Rectal smooth muscle tissue (tissue), 1 donor: Measurements from ENCODE around the gene EXPH5.

Experiments
- H3K27ac ChIP-seq: one replicate; pipeline ENCODE4 v1.7.0; 2013; ENCODE audit warnings: low read depth, low read length, inconsistent platforms
- H3K27me3 ChIP-seq: one replicate; pipeline ENCODE4 v1.7.0; 2013; ENCODE audit warnings: low read length; ENCODE audit not compliant: control insufficient read depth, insufficient read depth
- H3K36me3 ChIP-seq: one replicate; pipeline ENCODE4 v1.7.0; 2013; ENCODE audit warnings: low read length; ENCODE audit not compliant: control insufficient read depth, insufficient read depth
- H3K4me1 ChIP-seq: one replicate; pipeline ENCODE4 v1.7.0; 2013; ENCODE audit warnings: low read length; ENCODE audit not compliant: control insufficient read depth, insufficient read depth
- H3K4me3 ChIP-seq: one replicate; pipeline ENCODE4 v1.7.0; 2013; ENCODE audit warnings: low read length
- H3K9ac ChIP-seq: one replicate; pipeline ENCODE4 v1.7.0; 2013; ENCODE audit warnings: low read length

The EXPH5 gene

GRCh38 chr11:108497317-108498045 lies 96.1 kb downstream of the EXPH5 start:
- Histone ChIP-seq H3K4me3 (peak overlapping the region; percentile 82), H3K36me3 (no peaks in the 10 kb centered on the region), H3K27me3 (no peaks in the 10 kb centered on the region), H3K4me1 (peaks cover 7% of the 10 kb centered on the region), H3K27ac (peak overlapping the region; percentile 97), H3K9ac (peak overlapping the region; percentile 73)

DNA sequence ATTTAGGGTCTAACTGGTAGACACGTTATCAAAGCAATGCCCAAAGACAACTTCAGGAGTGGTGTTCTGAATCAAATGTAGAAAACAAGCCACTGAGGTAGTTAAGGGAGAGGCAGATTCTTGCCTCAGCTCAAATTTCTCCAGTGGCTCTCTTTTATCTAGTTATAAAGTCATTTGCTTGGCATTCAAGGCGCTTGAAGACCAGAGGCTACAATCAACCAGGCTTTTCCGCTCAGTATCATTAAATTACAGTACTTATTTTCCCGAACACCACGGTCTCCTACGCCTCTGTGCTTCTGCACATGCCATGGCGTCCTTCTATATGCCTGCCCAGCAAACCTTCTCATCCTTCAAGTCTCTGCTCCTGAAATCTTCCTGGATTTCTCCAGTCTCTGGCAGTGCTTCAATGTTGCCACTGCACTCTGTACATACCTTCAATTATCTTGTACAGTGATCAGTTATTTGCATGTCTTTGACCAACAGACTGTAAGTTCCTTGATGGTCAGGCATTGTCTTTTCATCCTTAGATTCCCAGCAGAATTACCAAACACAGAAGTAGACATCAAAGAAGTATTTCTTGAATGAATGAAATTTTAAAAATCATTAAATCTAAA lies 96.8 kb downstream of the EXPH5 start:
- Histone ChIP-seq H3K27ac (peak overlapping the region; percentile 97), H3K4me1 (peaks cover 7% of the 10 kb centered on the region), H3K9ac (no peak overlapping the region), H3K27me3 (no peaks in the 10 kb centered on the region), H3K36me3 (no peaks in the 10 kb centered on the region), H3K4me3 (peak overlapping the region; percentile 82)

DNA sequence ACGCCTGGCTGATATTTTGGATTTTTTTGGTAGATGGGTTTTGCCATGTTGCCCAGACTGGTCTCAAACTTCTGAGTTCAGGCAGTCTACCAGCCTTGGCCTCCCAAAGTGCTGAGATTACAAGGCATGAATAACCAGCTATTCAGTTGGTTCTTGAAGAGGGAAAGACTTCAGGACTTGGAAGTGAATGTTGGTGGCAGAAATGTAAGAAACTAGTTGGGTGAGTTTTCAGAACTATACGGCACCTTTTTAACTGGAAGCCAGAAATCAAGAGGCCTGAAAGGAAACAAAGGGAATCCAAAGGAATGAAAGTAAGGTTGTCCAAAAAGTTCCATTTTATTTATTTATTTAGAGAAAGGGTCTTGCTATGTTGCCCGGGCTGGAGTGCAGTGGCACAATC lies 98.2 kb downstream of the EXPH5 start:
- Histone ChIP-seq H3K27ac (no peak overlapping the region), H3K27me3 (no peaks in the 10 kb centered on the region), H3K4me3 (no peak overlapping the region), H3K36me3 (no peaks in the 10 kb centered on the region), H3K9ac (no peak overlapping the region), H3K4me1 (peaks cover 7% of the 10 kb centered on the region)

DNA sequence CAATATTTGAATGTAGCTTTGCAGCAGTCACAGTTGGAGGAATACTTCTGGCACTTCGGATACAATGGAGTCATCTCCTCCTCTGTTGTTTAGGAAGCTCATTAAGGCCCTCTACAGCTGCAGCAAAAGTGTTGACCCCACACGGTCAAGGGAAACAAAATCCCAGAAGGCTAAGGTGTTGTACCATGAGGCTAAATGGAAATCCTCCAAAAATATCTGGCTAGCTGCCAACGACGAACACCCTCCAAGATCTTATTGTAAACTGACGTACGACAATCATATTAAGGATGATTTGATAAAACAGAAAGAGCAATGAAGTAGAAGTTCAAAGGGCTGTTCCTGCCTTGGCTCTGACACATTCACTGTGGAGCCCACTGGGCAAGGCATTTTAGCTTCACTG lies 99.4 kb downstream of the EXPH5 start:
- H3K27ac ChIP-seq, result no peak overlapping the region
- H3K4me1 ChIP-seq, result peaks cover 7% of the 10 kb centered on the region
- no peak overlapping the region for H3K4me3 ChIP-seq
- no peaks in the 10 kb centered on the region for H3K36me3 ChIP-seq
- no peaks in the 10 kb centered on the region for H3K27me3 ChIP-seq
- no peak overlapping the region for H3K9ac ChIP-seq

DNA sequence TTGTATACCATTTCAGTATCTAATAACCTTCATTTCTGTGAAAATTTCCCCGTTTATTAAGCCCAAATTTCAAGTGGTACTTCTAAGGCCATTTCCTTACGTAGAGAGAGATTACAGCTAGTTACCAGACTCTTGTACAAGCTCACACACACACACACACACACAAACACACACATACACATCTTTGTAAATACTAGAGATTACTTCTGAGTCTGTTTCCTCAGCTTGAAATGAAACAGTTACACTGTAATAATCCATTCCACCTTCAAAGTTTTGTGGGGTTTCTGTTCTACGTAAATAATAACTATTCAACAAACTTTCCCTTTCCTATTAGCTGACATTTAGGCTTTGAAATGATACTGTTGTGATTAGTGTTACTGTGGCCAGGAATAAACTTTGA lies 101.6 kb downstream of the EXPH5 start:
- H3K4me1 ChIP-seq, result peaks cover 2% of the 10 kb centered on the region
- H3K27ac ChIP-seq, result no peak overlapping the region
- no peaks in the 10 kb centered on the region for H3K36me3 ChIP-seq

DNA sequence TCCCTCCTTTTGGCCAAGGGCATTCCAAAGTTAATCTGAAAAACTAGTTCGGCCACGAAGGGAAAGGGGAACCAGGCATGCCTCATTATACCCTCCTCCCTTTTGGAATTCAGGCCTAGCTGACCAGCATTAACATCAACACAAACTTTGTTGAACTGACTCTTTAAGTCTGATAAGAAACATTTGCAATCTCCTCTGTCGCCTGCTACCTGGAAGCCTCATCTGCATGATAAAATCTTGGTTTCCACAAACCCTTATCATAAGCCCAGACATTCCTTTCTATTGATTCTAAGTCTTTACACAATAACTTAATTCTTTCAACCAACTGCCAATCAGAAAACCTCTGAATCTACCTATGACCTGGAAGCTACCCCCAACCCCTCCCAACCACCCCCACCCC lies 106.7 kb downstream of the EXPH5 start:
- Histone ChIP-seq H3K27ac (no peak overlapping the region), H3K9ac (no peak overlapping the region), H3K36me3 (no peaks in the 10 kb centered on the region), H3K27me3 (no peaks in the 10 kb centered on the region), H3K4me3 (no peak overlapping the region), H3K4me1 (no peaks in the 10 kb centered on the region)

More for the DNA sequence above, 101.6 kb downstream of the EXPH5 start:
- no peaks in the 10 kb centered on the region for H3K27me3 ChIP-seq
- no peak overlapping the region for H3K9ac ChIP-seq
- H3K4me3 ChIP-seq, result no peak overlapping the region

DNA sequence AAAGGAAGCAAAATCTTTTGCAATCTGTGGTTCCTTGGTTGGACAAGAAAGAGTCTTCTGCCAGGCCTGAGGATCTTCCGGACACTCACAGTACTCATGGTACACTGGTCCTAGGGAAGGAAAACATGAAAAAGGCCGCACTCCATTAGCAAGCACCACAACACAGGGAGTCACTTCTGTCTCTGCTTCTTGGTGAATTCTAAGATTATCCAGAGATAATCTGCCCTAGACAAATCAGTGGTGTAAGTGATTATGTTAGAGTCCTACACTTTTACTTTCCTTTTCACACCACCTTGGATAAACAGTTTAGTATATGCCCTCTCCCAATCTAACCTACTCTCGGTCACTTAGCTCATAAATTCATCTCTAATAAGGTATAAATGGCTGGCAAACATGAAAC lies 107.2 kb downstream of the EXPH5 start:
- Histone ChIP-seq H3K4me1 (no peaks in the 10 kb centered on the region), H3K9ac (no peak overlapping the region), H3K27me3 (no peaks in the 10 kb centered on the region), H3K36me3 (no peaks in the 10 kb centered on the region), H3K27ac (no peak overlapping the region), H3K4me3 (no peak overlapping the region)

DNA sequence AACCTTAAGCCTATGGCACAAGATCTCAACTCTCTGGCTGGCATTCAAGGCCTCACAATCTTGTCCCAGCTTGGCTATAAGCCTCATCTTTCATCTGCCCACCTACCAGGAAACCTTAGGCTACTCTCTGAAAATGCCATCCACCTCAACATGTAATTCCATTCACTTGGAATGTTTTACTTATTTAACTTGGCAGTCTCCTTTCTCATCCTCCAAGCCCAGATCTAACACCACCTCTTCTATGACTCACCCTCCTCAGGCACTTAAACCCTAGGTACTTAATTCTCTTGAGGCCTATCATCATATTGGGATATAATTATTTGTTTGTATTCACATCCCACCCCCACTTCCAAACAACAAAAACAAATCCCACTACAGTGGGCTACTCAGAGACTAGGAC lies 110.4 kb downstream of the EXPH5 start:
- Histone ChIP-seq H3K36me3 (no peaks in the 10 kb centered on the region), H3K27ac (no peak overlapping the region), H3K27me3 (no peaks in the 10 kb centered on the region), H3K4me1 (no peaks in the 10 kb centered on the region), H3K4me3 (no peak overlapping the region), H3K9ac (no peak overlapping the region)

DNA sequence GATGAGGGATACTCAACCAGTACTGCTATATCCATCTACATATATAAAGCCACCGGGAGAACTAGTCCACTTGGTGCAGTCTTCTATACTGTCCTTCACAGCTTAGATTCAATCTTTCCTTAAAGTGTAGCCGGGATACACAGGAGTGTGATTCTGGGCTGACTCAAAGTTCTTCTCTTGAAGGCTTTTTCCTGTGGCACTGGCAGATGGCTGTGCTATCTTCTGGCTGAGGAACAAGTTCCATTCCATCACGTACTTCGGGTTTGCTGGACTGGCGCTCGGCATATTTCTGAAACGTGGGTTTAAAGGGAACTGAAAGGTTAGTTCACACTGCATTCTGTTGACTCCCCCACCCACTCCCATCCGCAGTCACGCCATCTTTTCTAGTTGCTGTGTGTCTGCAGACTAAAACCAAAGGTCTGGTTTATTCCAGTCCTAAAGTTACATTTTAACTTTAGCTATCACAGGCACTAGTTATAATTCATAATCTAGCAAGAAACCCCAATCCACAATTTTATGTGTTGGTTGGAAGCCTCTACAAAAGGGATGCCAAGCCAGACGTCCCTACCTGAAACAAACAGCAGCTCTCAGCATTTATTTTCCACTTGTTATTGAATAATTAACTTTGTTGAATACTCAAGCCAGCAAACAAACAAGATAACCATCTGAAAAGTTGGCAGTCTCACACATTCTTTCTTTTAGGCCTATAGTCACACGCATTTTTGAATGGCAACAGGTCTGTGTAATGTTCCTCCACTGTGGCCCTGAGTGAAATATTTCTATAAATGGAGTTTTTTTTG lies 118.7 kb downstream of the EXPH5 start:
- H3K9ac ChIP-seq, result no peak overlapping the region
- H3K36me3 ChIP-seq, result peaks cover 4% of the 10 kb centered on the region
- no peak overlapping the region for H3K4me3 ChIP-seq
- no peaks in the 10 kb centered on the region for H3K27me3 ChIP-seq
- H3K27ac ChIP-seq, result no peak overlapping the region
- no peaks in the 10 kb centered on the region for H3K4me1 ChIP-seq

GRCh38 chr11:108472681-108473080 lies 120.9 kb downstream of the EXPH5 start:
- Histone ChIP-seq H3K27me3 (no peaks in the 10 kb centered on the region), H3K4me3 (no peak overlapping the region), H3K27ac (no peak overlapping the region), H3K36me3 (peaks cover 4% of the 10 kb centered on the region), H3K9ac (no peak overlapping the region), H3K4me1 (no peaks in the 10 kb centered on the region)

GRCh38 chr11:108468478-108468864 lies 125.1 kb downstream of the EXPH5 start:
- Histone ChIP-seq H3K9ac (no peak overlapping the region), H3K4me3 (no peak overlapping the region), H3K27me3 (no peaks in the 10 kb centered on the region), H3K4me1 (no peaks in the 10 kb centered on the region), H3K36me3 (no peaks in the 10 kb centered on the region), H3K27ac (no peak overlapping the region)

DNA sequence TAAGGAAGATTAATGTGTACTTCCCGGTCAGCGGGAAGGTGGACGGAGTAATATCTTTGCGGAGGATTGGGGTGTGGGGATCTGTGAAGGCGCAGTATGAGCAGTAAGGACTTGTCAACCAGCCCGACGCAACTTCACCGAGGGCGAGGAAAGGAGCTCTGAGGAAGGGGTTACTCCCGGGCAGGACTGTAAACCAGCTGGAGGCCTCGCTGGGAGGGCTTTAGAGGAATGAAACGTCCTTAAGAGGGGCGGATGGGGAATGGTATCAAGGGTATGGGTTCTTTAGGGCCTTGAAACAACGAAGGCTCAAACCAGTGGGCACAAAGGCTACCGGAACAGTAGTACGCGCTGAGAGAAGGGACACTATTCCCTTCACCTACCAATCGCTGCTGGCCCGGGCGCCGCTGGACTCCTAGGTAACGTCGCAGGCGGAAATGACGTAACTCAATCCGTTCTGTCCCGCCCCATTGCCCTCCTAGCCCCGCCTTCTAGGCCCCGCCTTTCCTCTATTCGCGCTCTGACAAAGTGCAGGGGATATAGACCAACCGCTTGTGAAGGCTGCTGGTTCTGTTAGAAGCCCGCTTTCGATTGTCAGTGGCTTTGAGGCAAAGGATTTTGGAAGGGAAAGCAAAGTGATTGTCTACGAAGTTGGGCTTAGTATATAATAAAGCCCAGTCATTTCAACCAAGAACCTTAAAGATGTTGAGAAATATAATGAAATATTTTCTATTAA lies 126.3 kb downstream of the EXPH5 start, which contains the start of gene C11orf65:
C11orf65 (minus strand) TSS at position 439 of the 733 bp plus-strand sequence. CDS start 5,970 bp downstream, outside the sequence.
- H3K9ac ChIP-seq, result peak within 1 kb of the TSS; percentile 100
- H3K27ac ChIP-seq, result peak within 1 kb of the TSS; percentile 100
- no peaks in the 10 kb centered on the region for H3K4me1 ChIP-seq
- no peaks in the 10 kb centered on the region for H3K27me3 ChIP-seq
- H3K4me3 ChIP-seq, result peak within 1 kb of the TSS; percentile 99
- H3K36me3 ChIP-seq, result no peaks in the 10 kb centered on the region
